NCI-H2196 treated with DMSO at 0.1 percent for 48 hours (cell line): ENCODE measurements around the gene SCMH1.

Source experiments
- DNase-seq: peaks from one replicate; lab custom pipeline; 2025; ENCODE audit not compliant: unreplicated experiment; lab: John Stamatoyannopoulos, UW

SCMH1 gene

DNA sequence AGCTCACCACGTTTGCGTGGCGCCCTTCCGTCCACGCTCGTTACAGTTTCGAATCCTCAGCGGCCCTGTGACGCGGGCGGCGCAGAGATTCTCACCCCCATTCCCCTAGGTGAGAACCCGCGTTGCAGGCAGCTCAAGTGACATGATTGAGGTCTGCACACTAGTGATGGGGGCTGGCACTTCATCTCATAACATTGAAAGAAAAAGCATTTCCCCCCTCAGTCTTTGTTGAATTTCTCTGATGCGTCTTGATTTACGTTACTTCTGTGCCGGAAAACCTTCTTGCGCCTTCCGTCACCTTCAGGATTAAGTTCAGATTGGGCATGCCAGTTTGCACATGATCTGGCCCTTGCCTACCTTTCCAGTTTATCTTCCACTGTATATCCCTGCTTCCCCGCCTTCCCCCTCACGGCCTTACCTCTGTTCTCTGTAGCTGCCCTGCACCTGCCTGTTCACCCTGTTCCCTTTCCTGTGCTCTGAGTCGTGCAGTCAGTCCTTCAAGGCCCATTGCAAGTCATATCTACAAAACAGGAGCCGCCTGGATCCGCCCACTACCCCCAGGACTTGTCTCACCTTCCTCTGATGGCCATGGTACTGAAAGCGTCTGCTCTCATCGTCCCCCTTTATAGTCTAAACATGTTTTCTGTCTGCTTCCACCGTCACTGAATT lies 261.5 kb downstream of the SCMH1 start:
- DNase-seq, result no peak

DNA sequence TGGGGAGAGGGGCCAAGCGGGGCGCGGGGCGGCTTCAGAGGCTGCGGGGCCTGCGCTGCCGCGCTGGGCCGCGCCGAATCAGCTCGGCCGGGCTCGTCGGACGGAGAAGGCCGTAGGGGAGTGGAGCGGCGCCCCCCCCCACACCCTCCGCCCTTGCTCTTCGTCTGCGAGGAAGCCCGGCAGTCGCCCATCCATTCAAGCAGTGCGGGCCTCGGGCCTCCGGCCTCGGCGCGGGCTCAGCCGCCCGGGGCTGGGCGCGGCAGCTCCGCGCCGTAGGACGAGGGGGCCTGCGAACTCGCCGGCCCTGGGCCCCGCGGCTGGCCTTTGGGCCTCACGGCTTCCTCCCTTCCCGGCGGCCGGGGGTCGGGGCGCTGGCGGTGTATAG lies 262.0 kb downstream of the SCMH1 start:
- DNase-seq, result no peak

DNA sequence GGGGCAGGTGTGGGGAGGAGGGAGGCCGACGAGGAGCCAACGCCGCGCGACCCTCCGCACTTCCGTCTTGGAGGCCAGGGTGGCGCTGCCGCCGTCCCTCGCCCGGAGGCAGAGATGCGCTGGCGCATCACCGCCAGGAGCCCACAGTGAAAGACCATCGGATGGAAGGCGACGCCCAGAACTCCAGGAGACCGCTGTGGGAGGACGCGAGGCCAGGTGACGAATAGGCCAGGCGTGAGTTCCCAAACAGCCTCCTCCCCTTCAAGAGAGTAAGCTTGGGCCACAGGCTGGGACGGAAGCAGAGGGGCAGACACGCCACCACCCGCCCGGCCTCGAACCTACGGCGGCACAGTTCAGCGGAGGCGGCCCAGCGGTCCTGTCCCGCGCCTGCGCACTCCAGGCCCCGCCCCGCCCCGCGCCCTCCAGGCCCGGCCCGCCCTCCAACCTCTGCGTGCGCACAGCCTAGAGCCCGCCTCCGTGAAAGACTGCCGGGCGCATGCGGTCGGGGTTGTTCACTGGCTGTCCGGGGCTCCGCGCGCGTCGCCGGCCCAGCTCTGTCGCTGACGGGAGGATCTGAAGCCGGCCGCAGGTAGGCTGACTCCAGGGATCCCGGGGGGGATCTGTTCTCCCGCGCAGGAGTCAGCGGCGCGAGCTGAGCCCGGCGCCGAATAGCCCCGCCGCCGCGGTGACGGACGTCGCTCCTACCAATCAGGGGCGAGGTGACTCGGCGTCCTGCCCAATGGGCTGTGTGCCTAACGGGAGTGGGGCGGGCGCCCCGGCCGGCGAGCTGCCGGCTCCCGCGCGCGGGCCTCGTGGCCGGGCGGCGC lies 262.7 kb downstream of the SCMH1 start, which contains the start of gene CTPS1:
Gene CTPS1, plus strand, starts transcription at position 456 of the 827 bp plus-strand sequence. CDS start 3,595 bp downstream, outside the sequence.
- peak; percentile 91 for DNase-seq

DNA sequence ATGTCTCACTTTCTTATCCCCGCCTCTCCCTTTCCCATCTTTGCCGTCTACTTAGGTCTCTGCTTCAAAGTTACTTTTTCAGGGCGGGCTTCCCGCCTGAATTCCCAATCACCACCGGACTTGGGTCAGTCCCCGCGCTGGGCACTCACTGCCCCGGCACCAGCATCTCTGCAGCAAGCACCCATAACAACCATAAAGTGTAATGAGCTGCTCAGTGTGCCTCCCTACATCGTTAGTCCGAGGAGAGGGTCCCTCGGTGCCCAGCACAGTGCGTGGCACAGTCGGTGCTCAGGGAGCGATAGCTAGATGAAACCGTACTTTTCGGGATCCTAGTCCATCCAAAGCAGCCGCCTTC lies 263.2 kb downstream of the SCMH1 start:
- DNase-seq, result no peak

DNA sequence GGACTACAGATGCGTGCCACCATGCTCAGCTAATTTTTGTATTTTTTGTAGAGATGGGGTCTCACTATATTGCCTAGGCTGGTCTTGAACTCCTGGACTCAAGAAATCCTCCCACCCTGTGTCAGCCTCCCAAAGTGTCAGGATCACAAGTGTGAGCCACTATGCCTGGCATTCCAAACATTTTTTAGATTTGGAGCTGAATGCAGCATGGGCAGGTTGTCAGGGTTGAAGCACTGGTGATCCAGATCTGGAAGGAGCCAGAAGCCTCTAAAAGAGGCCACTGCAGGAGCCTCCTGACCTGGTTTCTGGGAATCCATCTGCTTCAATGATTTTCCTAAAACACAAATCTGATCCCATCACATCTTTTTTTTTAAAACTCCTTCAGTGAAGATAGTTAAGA lies 264.4 kb downstream of the SCMH1 start:
- no peak for DNase-seq
